Measurements from ENCODE around the gene ASB16. TPM values are rescaled to one million over a fixed set of nuclear protein-coding genes. Genes with fewer than 3 reads are reported as not detected.

Gene ASB16
- total RNA-seq, 1 donor from 2014 or later, result not detected

DNA sequence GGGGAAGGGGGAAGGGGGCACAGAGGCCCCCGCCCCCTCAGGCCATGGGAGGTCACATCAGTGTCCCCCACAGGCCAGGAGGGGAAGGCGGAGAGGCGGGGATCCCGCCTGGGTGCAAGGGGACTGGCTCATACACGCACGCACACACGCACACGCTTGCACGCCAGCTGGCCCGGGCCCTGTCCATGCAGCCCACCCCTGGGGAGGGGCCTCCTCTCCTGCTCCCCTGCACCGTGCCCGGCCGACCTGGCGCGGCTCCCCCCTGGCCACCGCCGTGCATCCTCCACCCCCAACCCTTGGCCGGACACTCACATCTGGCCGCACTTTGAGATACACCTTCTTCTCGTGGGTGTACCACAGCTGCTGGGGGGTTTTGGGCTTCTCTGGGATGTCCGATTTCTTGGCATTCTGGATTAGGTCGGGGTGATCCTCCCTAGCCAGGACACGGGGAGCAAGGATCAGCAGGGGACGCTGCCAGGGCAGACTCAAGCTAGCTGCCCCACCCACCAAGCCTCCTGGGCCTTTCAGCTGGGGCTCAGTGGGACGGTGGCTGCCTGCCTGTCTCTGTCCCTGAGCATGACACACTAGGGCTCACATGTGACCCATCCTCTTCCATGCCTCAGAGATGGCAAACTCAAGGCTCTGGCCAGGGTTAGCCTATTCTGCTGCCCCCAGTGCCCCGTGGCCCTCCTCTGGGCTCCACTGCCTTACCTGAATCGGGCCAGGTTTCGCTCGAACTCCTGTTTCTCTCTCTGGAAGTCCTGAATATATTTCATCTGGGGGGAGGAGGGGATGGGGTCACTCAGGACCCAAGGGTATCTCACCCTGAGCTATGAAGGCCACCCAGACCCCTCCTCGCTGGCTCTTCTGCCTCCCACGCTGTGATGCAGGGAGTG is 42.3 kb downstream of the ASB16 start:
- ATAC-seq (no peak), DNase-seq (no peak)
- H3K4me1 ChIP-seq, result peaks cover 25% of the 10 kb centered on the region
- H3K27ac ChIP-seq, result no peak overlapping the region
- no peak for TF ChIP-seq CTCF (IDR thresholded peaks at IDR 0.05)
- peaks cover 66% of the 10 kb centered on the region for H3K36me3 ChIP-seq
- H3K4me3 ChIP-seq, result no peak overlapping the region
- H3K27me3 ChIP-seq, result no peaks in the 10 kb centered on the region
- intact Hi-C loops (cut with DNase I), result no loop called here
- H3K9me3 ChIP-seq, result no peaks in the 10 kb centered on the region

GRCh38 chr17:44213403-44214229 is 43.1 kb downstream of the ASB16 start:
- DNase-seq (no peak), ATAC-seq (no peak)
- no peak for TF ChIP-seq CTCF (IDR thresholded peaks at IDR 0.05)
- no peaks in the 10 kb centered on the region for H3K9me3 ChIP-seq
- H3K27me3 ChIP-seq, result no peaks in the 10 kb centered on the region
- peaks cover 57% of the 10 kb centered on the region for H3K36me3 ChIP-seq
- H3K27ac ChIP-seq, result no peak overlapping the region
- intact Hi-C loops (cut with DNase I), result no loop called here
- no peak overlapping the region for H3K4me3 ChIP-seq
- peaks cover 30% of the 10 kb centered on the region for H3K4me1 ChIP-seq

GRCh38 chr17:44214230-44214494 is 43.7 kb downstream of the ASB16 start:
- Histone ChIP-seq H3K27ac (no peak overlapping the region), H3K27me3 (no peaks in the 10 kb centered on the region), H3K9me3 (no peaks in the 10 kb centered on the region), H3K36me3 (peaks cover 52% of the 10 kb centered on the region), H3K4me1 (peaks cover 30% of the 10 kb centered on the region), H3K4me3 (no peak overlapping the region)
- ATAC-seq, result no peak
- intact Hi-C loops (cut with DNase I), result no loop called here
- no peak for TF ChIP-seq CTCF (IDR thresholded peaks at IDR 0.05)
- DNase-seq, result no peak

GRCh38 chr17:44214896-44215295 is 44.4 kb downstream of the ASB16 start:
- intact Hi-C loops (cut with DNase I), result loop anchor here (5.0 kb wide), 1 partner anchor 107 kb away; the partner anchor contains the start of gene SLC25A39
- H3K27ac ChIP-seq, result no peak overlapping the region
- no peak for DNase-seq

DNA sequence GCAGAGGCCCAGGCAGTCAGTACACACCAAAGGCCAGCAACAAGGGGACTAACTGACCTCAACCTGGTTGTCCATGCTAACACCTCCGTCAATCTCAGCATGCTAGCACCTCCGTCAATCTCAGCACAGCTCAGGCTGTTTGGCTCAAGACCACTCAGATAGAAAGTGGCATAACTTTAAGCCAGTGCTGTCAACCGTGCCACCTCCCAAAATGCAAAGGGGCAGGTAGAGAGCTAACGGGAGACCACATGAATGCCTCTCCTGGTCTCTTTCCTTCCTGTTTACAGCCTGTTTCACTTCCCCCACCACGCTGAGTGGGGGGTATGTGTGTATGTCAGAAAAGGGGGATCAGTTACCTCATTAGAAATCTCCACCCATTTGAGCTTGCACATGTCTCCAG is 45.7 kb downstream of the ASB16 start:
- Histone ChIP-seq H3K36me3 (peaks cover 39% of the 10 kb centered on the region), H3K4me1 (peaks cover 20% of the 10 kb centered on the region), H3K27me3 (no peaks in the 10 kb centered on the region), H3K27ac (peak overlapping the region; percentile 2), H3K9me3 (no peaks in the 10 kb centered on the region), H3K4me3 (no peak overlapping the region)
- ATAC-seq (no peak), DNase-seq (no peak)
- TF ChIP-seq CTCF (IDR thresholded peaks at IDR 0.05), result no peak
- intact Hi-C loops (cut with DNase I), result loop anchor here (5.0 kb wide), 1 partner anchor 106 kb away; the partner anchor contains the start of gene SLC25A39

More at GRCh38 chr17:44214896-44215295, 44.4 kb downstream of the ASB16 start:
- Histone ChIP-seq H3K4me3 (no peak overlapping the region), H3K4me1 (peaks cover 29% of the 10 kb centered on the region), H3K36me3 (peaks cover 44% of the 10 kb centered on the region), H3K27me3 (no peaks in the 10 kb centered on the region), H3K9me3 (no peaks in the 10 kb centered on the region)
- no peak for ATAC-seq
- no peak for TF ChIP-seq CTCF (IDR thresholded peaks at IDR 0.05)
